ENCODE results near the gene PGAP6. TPM values are rescaled to one million over a fixed set of nuclear protein-coding genes. Genes with fewer than 3 reads are reported as not detected.

The PGAP6 gene
- total and polyA plus RNA-seq, 2 of the 13 experiments (the other 11 are each of a cell fraction or from before 2014, with no cell fraction given) = 52.7 to 136 TPM

GRCh38 chr16:401468-402348 is 19.9 kb upstream of the PGAP6 start, which contains the start of gene DECR2 (continued):
- TF ChIP-seq ZNF33A (CRISPR knock-in tag; IDR thresholded peaks at IDR 0.05; ENCODE audit: borderline replicate concordance) (no peak), ZKSCAN8 (CRISPR knock-in tag; IDR thresholded peaks at IDR 0.05; ENCODE audit: borderline replicate concordance) (no peak), ZNF724P (CRISPR knock-in tag; IDR thresholded peaks at IDR 0.05; ENCODE audit: borderline replicate concordance) (peak; percentile 51; the same call in 1 of the 2 replicates), ZFY (CRISPR knock-in tag; IDR thresholded peaks at IDR 0.05) (peak; percentile 87), AGO1 (IDR thresholded peaks at IDR 0.05; ENCODE audit: low read depth, low read length, poor library complexity, severe bottlenecking) (peak; percentile 95), BRF2 (CRISPR knock-in tag; IDR thresholded peaks at IDR 0.05) (peak; percentile 64; the same call in 1 of the 2 replicates), YEATS4 (CRISPR knock-in tag; IDR thresholded peaks at IDR 0.05; ENCODE audit: borderline replicate concordance) (peak; percentile 64; the same call in 1 of the 2 replicates), ZBTB1 (CRISPR knock-in tag; IDR thresholded peaks at IDR 0.05; ENCODE audit: borderline replicate concordance) (no peak), ZNF776 (CRISPR knock-in tag; IDR thresholded peaks at IDR 0.05) (peak; percentile 78), CREB3 (CRISPR knock-in tag; IDR thresholded peaks at IDR 0.05) (0 out of 2 replicates have a peak, but pooled peaks have one; percentile 73), ZNF850 (CRISPR knock-in tag; conservative IDR thresholded peaks at IDR 0.05) (0 out of 2 replicates have a peak, but pooled peaks have one; percentile 45), MAZ (IDR thresholded peaks at IDR 0.05; ENCODE audit: borderline replicate concordance, low read depth, low read length) (peak; percentile 45; the same call in 1 of the 2 replicates), MAZ (CRISPR knock-in tag; IDR thresholded peaks at IDR 0.05; ENCODE audit: low read depth) (peak; percentile 84; the same call in 1 of the 2 replicates), CERS6 (CRISPR knock-in tag; IDR thresholded peaks at IDR 0.05) (0 out of 2 replicates have a peak, but pooled peaks have one; percentile 36), PREB (CRISPR knock-in tag; IDR thresholded peaks at IDR 0.05) (no peak), ZNF629 (CRISPR knock-in tag; conservative IDR thresholded peaks at IDR 0.05) (no peak), CCAR2 (optimal IDR thresholded peaks at IDR 0.05; ENCODE audit: low read depth, low read length) (no peak), ZNF30 (CRISPR knock-in tag; IDR thresholded peaks at IDR 0.05) (no peak), GATAD1 (CRISPR knock-in tag; IDR thresholded peaks at IDR 0.05) (peak; percentile 43), NCOA5 (CRISPR knock-in tag; IDR thresholded peaks at IDR 0.05) (no peak), KDM2A (CRISPR knock-in tag; IDR thresholded peaks at IDR 0.05; ENCODE audit: borderline replicate concordance, low read depth) (peak; percentile 98), MTA3 (CRISPR knock-in tag; IDR thresholded peaks at IDR 0.05) (no peak), POLR2G (IDR thresholded peaks at IDR 0.05; ENCODE audit: low read depth, low read length) (peak; percentile 92)
